PC-3 (cell line): Measurements from ENCODE around the gene ITGAL. TPM values are rescaled to one million over a fixed set of nuclear protein-coding genes. Genes with fewer than 3 reads are reported as not detected.

Experiments
- ATAC-seq: fragments of 200-7000 bp; cut with Tn5 transposase; 2 replicates; pipeline ENCODE4 v1.9.1; 2020; ENCODE audit warnings: mild to moderate bottlenecking, moderate library complexity
- BruUV-seq: library from RNA; stranded (reverse); fragments of 400-500 nt; replicated peaks from 2 replicates; lab custom pipeline; 2021; lab: Mats Ljungman, UMichigan
- CTCF ChIA-PET: fragments of 300-600 bp; sonication (Branson Sonifier 250); formaldehyde crosslinking; loops from one replicate; lab custom pipeline; 2022; ENCODE audit warnings: antibody characterized with exemption; lab: Charles Lee
- POLR2A ChIA-PET: fragments of 300-600 bp; sonication (Branson Sonifier 250); formaldehyde crosslinking; loops from one replicate; lab custom pipeline; 2022; ENCODE audit warnings: antibody characterized with exemption; ENCODE audit not compliant: unreplicated experiment; lab: Charles Lee
- DNase-seq: peaks from one replicate; pipeline ENCODE4 v3.0.0-alpha.2; 2015
- H2AFZ ChIP-seq: fragments of 300-600 bp; sonication (generic); 2 replicates; pipeline ENCODE4 v1.6.0; 2016; ENCODE audit warnings: antibody characterized with exemption, low read length
- H3F3A ChIP-seq: fragments of 300-600 bp; sonication (generic); one replicate; pipeline ENCODE4 v1.6.0; 2017; ENCODE audit warnings: antibody characterized with exemption, low read length, control low read depth, mild to moderate bottlenecking; ENCODE audit not compliant: unreplicated experiment
- H3K27ac ChIP-seq: fragments of 300-600 bp; sonication (generic); 2 replicates; pipeline ENCODE4 v1.5.1; 2016; ENCODE audit warnings: mild to moderate bottlenecking, low read length
- H3K27me3 ChIP-seq: fragments of 300-600 bp; sonication (generic); 2 replicates; pipeline ENCODE4 v1.6.1; 2016; ENCODE audit warnings: low read length, mixed read lengths
- H3K36me3 ChIP-seq: fragments of 300-600 bp; sonication (generic); 2 replicates; pipeline ENCODE4 v1.6.1; 2016; ENCODE audit warnings: low read depth, mixed run types, low read length, mixed read lengths
- H3K4me1 ChIP-seq: fragments of 300-600 bp; sonication (generic); 2 replicates; pipeline ENCODE4 v1.5.1; 2016; ENCODE audit warnings: low read length; ENCODE audit not compliant: insufficient read depth
- H3K4me2 ChIP-seq: fragments of 300-600 bp; sonication (generic); 2 replicates; pipeline ENCODE4 v1.6.0; 2016; ENCODE audit warnings: low read length
- H3K4me3 ChIP-seq: fragments of 300-600 bp; sonication (generic); 2 replicates; pipeline ENCODE4 v1.5.1; 2016; ENCODE audit warnings: mild to moderate bottlenecking, low read length, mixed read lengths
- H3K79me2 ChIP-seq: fragments of 300-600 bp; sonication (generic); 2 replicates; pipeline ENCODE4 v1.6.1; 2017; ENCODE audit warnings: low read length, mixed read lengths
- H3K9ac ChIP-seq: fragments of 300-600 bp; sonication (generic); 2 replicates; pipeline ENCODE4 v1.6.0; 2016; ENCODE audit warnings: mild to moderate bottlenecking, low read length
- H3K9me2 ChIP-seq: fragments of 300-600 bp; sonication (generic); replicated peaks from 2 replicates; pipeline ENCODE4 v1.6.1; 2016; ENCODE audit warnings: mixed run types, low read length, mixed read lengths
- H3K9me3 ChIP-seq: fragments of 300-600 bp; sonication (generic); 2 replicates; pipeline ENCODE4 v1.6.1; 2016; ENCODE audit warnings: low read length, mixed read lengths
- H4K20me1 ChIP-seq: fragments of 300-600 bp; sonication (generic); 2 replicates; pipeline ENCODE4 v1.6.1; 2016; ENCODE audit warnings: low read length, mixed read lengths
- CTCF ChIP-seq: fragments of 300-600 bp; sonication (generic); conservative IDR thresholded peaks from 2 replicates; pipeline ENCODE4 v1.5.1; 2017; ENCODE audit warnings: antibody characterized with exemption, low read depth, mild to moderate bottlenecking, low read length
- EZH2 ChIP-seq: fragments of 300-600 bp; sonication (generic); IDR thresholded peaks from one replicate; pipeline ENCODE4 v1.6.1; 2017; ENCODE audit warnings: antibody characterized with exemption, mild to moderate bottlenecking, low read length; ENCODE audit not compliant: unreplicated experiment
- EZH2phosphoT487 ChIP-seq: fragments of 300-600 bp; sonication (generic); IDR thresholded peaks from 2 replicates; pipeline ENCODE4 v1.6.1; 2018; ENCODE audit warnings: mild to moderate bottlenecking, antibody characterized with exemption, low read length, borderline replicate concordance
- intact Hi-C: fragments of 100-400 bp; cut with micrococcal nuclease; formaldehyde crosslinking; loops from 2 replicates; pipeline ENCODE4 v1.9.0; 2023
- total RNA-seq: library from RNA; depleted of rRNA; stranded (reverse); fragments of >200 nt; gene quantifications from 2 replicates; pipeline ENCODE4 v1.2.3, GENCODE V29; 2014

The ITGAL gene
- total RNA-seq, 1 experiment from 2014 or later, result not detected

GRCh38 chr16:30473231-30474073, 910 bp downstream of the ITGAL start:
- CTCF ChIA-PET, result no interaction called here
- DNase-seq (no peak), ATAC-seq (no peak)
- no peaks in the 10 kb centered on the region for H3K27me3 ChIP-seq
- H3F3A ChIP-seq, result no peaks in the 10 kb centered on the region
- no TSS peak for BruUV-seq
- no peaks in the 10 kb centered on the region for H4K20me1 ChIP-seq
- H2AFZ ChIP-seq, result no peak overlapping the region
- intact Hi-C loops, result no loop called here
- TF ChIP-seq EZH2phosphoT487 (no peak), EZH2 (no peak), CTCF (no peak)
- no peak overlapping the region for H3K4me2 ChIP-seq
- no peak overlapping the region for H3K9ac ChIP-seq
- POLR2A ChIA-PET, result interaction anchor here (0.5 kb wide), 1 partner anchor 8 kb away, joined by 3 read pairs; no protein-coding TSS in a partner anchor
- no peak overlapping the region for H3K27ac ChIP-seq
- H3K4me1 ChIP-seq, result no peaks in the 10 kb centered on the region
- no peaks in the 10 kb centered on the region for H3K9me3 ChIP-seq
- H3K9me2 ChIP-seq, result no peaks in the 10 kb centered on the region
- no peaks in the 10 kb centered on the region for H3K36me3 ChIP-seq
- H3K79me2 ChIP-seq, result no peaks in the 10 kb centered on the region
- no peak overlapping the region for H3K4me3 ChIP-seq

GRCh38 chr16:30474074-30474452, 1.5 kb downstream of the ITGAL start:
- Histone ChIP-seq H3K4me3 (no peak overlapping the region), H3K9ac (no peak overlapping the region), H3K27ac (no peak overlapping the region), H3K9me3 (no peaks in the 10 kb centered on the region), H4K20me1 (no peaks in the 10 kb centered on the region), H3K79me2 (no peaks in the 10 kb centered on the region), H2AFZ (no peak overlapping the region), H3K9me2 (no peaks in the 10 kb centered on the region), H3K27me3 (no peaks in the 10 kb centered on the region), H3K4me1 (no peaks in the 10 kb centered on the region), H3K36me3 (no peaks in the 10 kb centered on the region), H3K4me2 (no peak overlapping the region), H3F3A (no peaks in the 10 kb centered on the region)
- ATAC-seq (no peak), DNase-seq (no peak)
- BruUV-seq, result no TSS peak
- TF ChIP-seq EZH2, result no peak
- TF ChIP-seq CTCF, result no peak
- TF ChIP-seq EZH2phosphoT487, result no peak
- POLR2A ChIA-PET, result interaction anchor here (0.5 kb wide), 1 partner anchor 9 kb away, joined by 3 read pairs; no protein-coding TSS in a partner anchor
- CTCF ChIA-PET, result no interaction called here
- intact Hi-C loops, result no loop called here

- H3K36me3 ChIP-seq, result no peaks in the 10 kb centered on the region
- intact Hi-C loops, result no loop called here
- no peak overlapping the region for H3K27ac ChIP-seq
- no peaks in the 10 kb centered on the region for H3K27me3 ChIP-seq
- no peak overlapping the region for H3K4me2 ChIP-seq
- no peak for ATAC-seq
- BruUV-seq, result no TSS peak
- no peak for TF ChIP-seq EZH2phosphoT487
- TF ChIP-seq EZH2, result no peak
- TF ChIP-seq CTCF, result no peak
- H3K9me3 ChIP-seq, result no peaks in the 10 kb centered on the region
- H3F3A ChIP-seq, result no peaks in the 10 kb centered on the region
- no peaks in the 10 kb centered on the region for H3K79me2 ChIP-seq
- DNase-seq, result no peak
- H4K20me1 ChIP-seq, result no peaks in the 10 kb centered on the region
- no peaks in the 10 kb centered on the region for H3K4me1 ChIP-seq
- ChIA-PET POLR2A (no interaction called here), CTCF (no interaction called here)
- no peak overlapping the region for H2AFZ ChIP-seq
- no peak overlapping the region for H3K9ac ChIP-seq
- H3K4me3 ChIP-seq, result no peak overlapping the region
- H3K9me2 ChIP-seq, result no peaks in the 10 kb centered on the region
These were observed 2.1 kb downstream of the ITGAL start for GRCh38 chr16:30474684-30475083.
